SK-N-SH (cell line): ENCODE data around the gene CACNA1D. TPM values are rescaled to one million over a fixed set of nuclear protein-coding genes. Genes with fewer than 3 reads are reported as not detected.

Experiments
- CTCF ChIA-PET: fragments of 300-600, 350-600 bp; formaldehyde crosslinking; extraction: SDS; loops from one replicate; lab custom pipeline; 2021; lab: Yijun Ruan, JAX
- POLR2A ChIA-PET: fragments of 350-600 bp; sonication (Branson Sonifier 250); formaldehyde crosslinking; extraction: SDS; loops from one replicate; lab custom pipeline; 2020; ENCODE audit warnings: antibody characterized with exemption, inconsistent platforms; lab: Yijun Ruan, JAX
- DNase-seq: peaks from one replicate; pipeline ENCODE4 v3.0.0; 2012
- H2AFZ ChIP-seq: fragments of 200-600 bp; sonication (generic); 2 replicates; pipeline ENCODE4 v1.8.1; 2016; ENCODE audit warnings: antibody characterized with exemption, mild to moderate bottlenecking, low read depth
- H3F3A ChIP-seq: fragments of 200-600 bp; sonication (generic); replicated peaks from 2 replicates; pipeline ENCODE3; 2016; ENCODE audit warnings: antibody characterized with exemption, mild to moderate bottlenecking; ENCODE audit not compliant: insufficient read depth
- H3K27ac ChIP-seq, 2 experiments: fragments of 200-500 bp in 1 of 2; fragments of 200-600 bp in 1 of 2; sonication (Bioruptor generic) in 1 of 2; sonication (generic), shearing (Covaris generic) in 1 of 2; 2 replicates each; pipeline versions ENCODE4 v1.5.1 to v1.6.1; 2014 to 2016; ENCODE audit warnings: low read depth in 2 of 2, inconsistent platforms in 1 of 2, low read length in 1 of 2, mild to moderate bottlenecking in 1 of 2, mixed read lengths in 1 of 2
- H3K27me3 ChIP-seq: fragments of 200-600 bp; sonication (generic), shearing (Covaris generic); 2 replicates; pipeline ENCODE4 v1.6.1; 2016; ENCODE audit warnings: mixed run types; ENCODE audit not compliant: insufficient read depth
- H3K36me3 ChIP-seq, 2 experiments: fragments of 200-500 bp in 1 of 2; fragments of 200-600 bp in 1 of 2; sonication (Bioruptor generic) in 1 of 2; sonication (generic) in 1 of 2; replicated peaks in 1 of 2; 2 replicates each; pipeline versions ENCODE3 to v1.5.1; 2014 to 2016; ENCODE audit warnings: low read length in 1 of 2, mild to moderate bottlenecking in 1 of 2; ENCODE audit not compliant: insufficient read depth in 2 of 2, control insufficient read depth in 1 of 2
- H3K4me1 ChIP-seq, 2 experiments: fragments of 200-500 bp in 1 of 2; fragments of 200-600 bp in 1 of 2; sonication (Bioruptor generic) in 1 of 2; sonication (generic), shearing (Covaris generic) in 1 of 2; 2 replicates each; pipeline versions ENCODE4 v1.5.1 to v1.6.1; 2014 to 2016; ENCODE audit warnings: low read depth in 1 of 2, low read length in 1 of 2, mixed run types in 1 of 2; ENCODE audit not compliant: insufficient read depth in 2 of 2, control insufficient read depth in 1 of 2
- H3K4me2 ChIP-seq: fragments of 200-600 bp; sonication (generic), shearing (Covaris generic); 2 replicates; pipeline ENCODE4 v1.6.1; 2017; ENCODE audit warnings: mixed run types
- H3K4me3 ChIP-seq, 2 experiments: fragments of 200-500 bp in 1 of 2; fragments of 200-600 bp in 1 of 2; sonication (Bioruptor generic) in 1 of 2; sonication (generic), shearing (Covaris generic) in 1 of 2; 2 replicates each; pipeline versions ENCODE4 v1.5.1 to v1.8.1; 2014 to 2016; ENCODE audit warnings: low read depth in 2 of 2, inconsistent platforms in 1 of 2, low read length in 1 of 2, mild to moderate bottlenecking in 1 of 2, mixed read lengths in 1 of 2, moderate library complexity in 1 of 2
- H3K79me2 ChIP-seq: fragments of 200-600 bp; sonication (generic); 2 replicates; pipeline ENCODE4 v1.8.1; 2017; ENCODE audit warnings: mild to moderate bottlenecking; ENCODE audit not compliant: insufficient read depth
- H3K9ac ChIP-seq: fragments of 200-600 bp; sonication (generic); 2 replicates; pipeline ENCODE4 v1.6.1; 2017; ENCODE audit warnings: mixed run types
- H3K9me2 ChIP-seq: fragments of 200-600 bp; sonication (generic); 2 replicates; pipeline ENCODE4 v1.6.1; 2017; ENCODE audit warnings: mixed run types
- H3K9me3 ChIP-seq: fragments of 200-600 bp; sonication (generic); 2 replicates; pipeline ENCODE4 v1.6.1; 2017; ENCODE audit warnings: mixed run types, mild to moderate bottlenecking, moderate library complexity
- H4K20me1 ChIP-seq: fragments of 200-600 bp; sonication (generic); 2 replicates; pipeline ENCODE4 v1.6.1; 2017; ENCODE audit warnings: mild to moderate bottlenecking, mixed run types; ENCODE audit not compliant: insufficient read depth
- CHD2 ChIP-seq: fragments of 150-350 bp; IDR thresholded peaks from 2 replicates; pipeline ENCODE4 v1.6.1; 2018; ENCODE audit warnings: low read length; ENCODE audit not compliant: partially characterized antibody
- EP300 ChIP-seq, 2 experiments: IDR thresholded peaks; 2 replicates each; pipeline versions ENCODE4 v1.4.0 to v1.6.1; 2012; ENCODE audit warnings: borderline replicate concordance in 1 of 2, low read depth in 1 of 2, low read length in 1 of 2
- FOSL2 ChIP-seq: IDR thresholded peaks from 2 replicates; pipeline ENCODE4 v1.4.0; 2012; ENCODE audit warnings: low read depth, mild to moderate bottlenecking, moderate library complexity, borderline replicate concordance
- FOXJ3 ChIP-seq: sonication (generic); formaldehyde crosslinking; IDR thresholded peaks from 2 replicates; pipeline ENCODE4 v1.5.1; 2020; ENCODE audit warnings: mild to moderate bottlenecking, missing genetic modification reagents
- FOXM1 ChIP-seq: IDR thresholded peaks from 2 replicates; pipeline ENCODE4 v1.4.0; 2012; ENCODE audit warnings: low read depth, mild to moderate bottlenecking
- GABPA ChIP-seq: IDR thresholded peaks from 2 replicates; pipeline ENCODE4 v1.4.0; 2012; ENCODE audit warnings: low read depth, mild to moderate bottlenecking
- NFIC ChIP-seq: IDR thresholded peaks from 2 replicates; pipeline ENCODE4 v1.4.0; 2012; ENCODE audit warnings: borderline replicate concordance
- NRF1 ChIP-seq: IDR thresholded peaks from 2 replicates; pipeline ENCODE4 v1.6.1; 2012; ENCODE audit warnings: low read depth, mild to moderate bottlenecking, low read length
- RAD21 ChIP-seq: IDR thresholded peaks from 2 replicates; pipeline ENCODE4 v1.6.1; 2012; ENCODE audit warnings: mild to moderate bottlenecking, low read length
- RCOR1 ChIP-seq: fragments of 150-350 bp; IDR thresholded peaks from 2 replicates; pipeline ENCODE4 v1.6.1; 2017; ENCODE audit warnings: antibody characterized with exemption, low read length
- RXRA ChIP-seq: IDR thresholded peaks from 2 replicates; pipeline ENCODE4 v1.4.0; 2012; ENCODE audit warnings: low read depth, mild to moderate bottlenecking, borderline replicate concordance
- SIN3A ChIP-seq: IDR thresholded peaks from 2 replicates; pipeline ENCODE4 v1.6.1; 2012; ENCODE audit warnings: low read depth, mild to moderate bottlenecking, low read length, moderate library complexity, borderline replicate concordance
- SMC3 ChIP-seq: IDR thresholded peaks from 2 replicates; pipeline ENCODE4 v1.6.1; 2012; ENCODE audit warnings: low read depth, low read length, improper control_type of control experiment
- TAF1 ChIP-seq: IDR thresholded peaks from 2 replicates; pipeline ENCODE4 v1.6.1; 2012; ENCODE audit warnings: low read depth, mild to moderate bottlenecking, low read length, moderate library complexity, borderline replicate concordance
- TEAD4 ChIP-seq: IDR thresholded peaks from 2 replicates; pipeline ENCODE4 v1.4.0; 2012; ENCODE audit warnings: mild to moderate bottlenecking, borderline replicate concordance; ENCODE audit not compliant: insufficient read depth
- USF1 ChIP-seq: IDR thresholded peaks from 2 replicates; pipeline ENCODE4 v1.4.0; 2012; ENCODE audit warnings: low read depth, borderline replicate concordance
- WGBS: methylation state at CpG from one replicate; pipeline ENCODE4 v1.1.6; 2017; ENCODE audit warnings: low lambda C conversion rate; 5-methylcytosine and 5-hydroxymethylcytosine counted together
- polyA plus RNA-seq, 3 experiments: library from polyadenylated mRNA; depleted of rRNA; stranded (reverse); fragments of >200 nt; gene quantifications; 2 replicates each; pipeline ENCODE4 v1.2.3, GENCODE V29; 2012

Gene CACNA1D
- polyA plus RNA-seq, 1 of the 3 experiments (the other 2 are of a cell fraction): 0.12 TPM

DNA sequence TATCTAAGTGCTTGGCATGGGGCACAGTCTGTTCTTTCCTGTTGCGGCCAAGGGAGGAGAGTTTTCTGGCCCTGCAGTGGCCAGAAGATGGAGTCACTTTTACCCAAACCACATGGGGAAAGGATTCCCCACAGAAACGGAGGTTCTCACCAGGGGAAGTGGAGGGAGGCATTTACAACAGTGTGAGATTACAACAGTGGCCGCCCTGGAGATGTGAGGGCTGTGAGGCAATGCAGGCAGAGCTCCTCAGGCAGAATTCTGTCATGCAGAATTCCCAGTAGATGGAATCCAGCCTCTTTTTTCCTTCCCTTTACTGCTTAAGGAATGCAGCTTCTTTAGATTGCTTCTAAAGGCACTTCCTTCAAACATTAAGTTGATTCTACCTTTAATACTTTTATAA, 83.1 kb downstream of the CACNA1D start:
- Histone ChIP-seq H3K36me3 (no peaks in the 10 kb centered on the region), H3K79me2 (no peaks in the 10 kb centered on the region), H4K20me1 (no peaks in the 10 kb centered on the region), H3F3A (no peaks in the 10 kb centered on the region), H3K4me3 (no peak overlapping the region), H2AFZ (no peak overlapping the region), H3K9me2 (no peaks in the 10 kb centered on the region), H3K27ac (no peak overlapping the region), H3K9me3 (no peaks in the 10 kb centered on the region), H3K4me1 (peaks cover 0 to 2% of the 10 kb centered on the region in 2 experiments; a peak in 1 of 4 replicates), H3K9ac (no peak overlapping the region), H3K27me3 (no peaks in the 10 kb centered on the region), H3K4me2 (no peak overlapping the region)
- 35% methylated on average over 3 of the region's 3 CpGs for WGBS
- TF ChIP-seq EP300 (IDR thresholded peaks at IDR 0.05; ENCODE audit: borderline replicate concordance in 1 of 2, low read depth in 1 of 2, low read length in 1 of 2) (no peak), FOSL2 (no peak)
- CTCF ChIA-PET: interaction anchor here (1.0 to 2.2 kb wide), 3 partner anchors 10 to 133 kb away, joined by 3 to 7 read pairs (median 3); no protein-coding TSS in a partner anchor
- POLR2A ChIA-PET: no interaction called here
- no peak for DNase-seq

- WGBS: 61% methylated on average over 3 of the region's 3 CpGs
- H3K4me1 ChIP-seq: peaks cover 0 to 6% of the 10 kb centered on the region in 2 experiments; a peak in 1 of 4 replicates
- H3K9ac ChIP-seq: no peak overlapping the region
- no peaks in the 10 kb centered on the region for H3K27me3 ChIP-seq
- no peak overlapping the region for H3K4me3 ChIP-seq
- CTCF ChIA-PET: no interaction called here
- H3K4me2 ChIP-seq: no peak overlapping the region
- TF ChIP-seq RAD21 (no peak), USF1 (no peak), TEAD4 (no peak), EP300 (IDR thresholded peaks at IDR 0.05; ENCODE audit: borderline replicate concordance in 1 of 2, low read depth in 1 of 2, low read length in 1 of 2) (no peak), RCOR1 (no peak), RXRA (no peak), NRF1 (no peak), FOXJ3 (CRISPR knock-in tag) (no peak), GABPA (no peak), TAF1 (no peak), FOXM1 (no peak), CHD2 (no peak)
- H3K27ac ChIP-seq: no peak overlapping the region
- no peaks in the 10 kb centered on the region for H3K79me2 ChIP-seq
- H3F3A ChIP-seq: no peaks in the 10 kb centered on the region
- POLR2A ChIA-PET: no interaction called here
- H4K20me1 ChIP-seq: no peaks in the 10 kb centered on the region
- no peaks in the 10 kb centered on the region for H3K9me2 ChIP-seq
- no peaks in the 10 kb centered on the region for H3K9me3 ChIP-seq
- no peak for DNase-seq
- H2AFZ ChIP-seq: no peak overlapping the region
- H3K36me3 ChIP-seq: no peaks in the 10 kb centered on the region
Observed at GRCh38 chr3:53579636-53580035, 85.2 kb downstream of the CACNA1D start.

DNA sequence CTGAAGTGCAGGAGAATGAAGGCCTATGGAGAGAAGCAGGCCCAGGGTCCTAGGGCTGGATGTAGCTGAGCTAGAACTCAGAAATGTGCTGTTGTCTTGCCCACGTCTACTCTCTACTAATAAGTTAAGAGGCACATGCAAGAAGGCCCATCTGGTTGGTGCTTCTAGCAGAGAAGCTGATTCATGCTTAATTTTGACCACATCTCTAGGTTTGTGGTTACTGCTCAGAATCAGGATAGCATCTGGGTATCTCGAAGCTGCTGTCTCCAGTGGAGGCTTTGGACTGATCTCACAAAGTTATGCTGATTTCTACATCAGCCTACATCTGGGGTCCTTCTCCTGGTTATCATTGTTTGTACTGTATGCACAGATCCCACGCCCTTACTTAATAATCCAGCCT, 87.3 kb downstream of the CACNA1D start:
- H2AFZ ChIP-seq: no peak overlapping the region
- H3K9me3 ChIP-seq: no peaks in the 10 kb centered on the region
- no peak overlapping the region for H3K27ac ChIP-seq
- H3K4me2 ChIP-seq: no peak overlapping the region
- no peak overlapping the region for H3K4me3 ChIP-seq
- POLR2A ChIA-PET: no interaction called here
- H3K27me3 ChIP-seq: no peaks in the 10 kb centered on the region
- no peak overlapping the region for H3K9ac ChIP-seq
- no peaks in the 10 kb centered on the region for H3F3A ChIP-seq
- TF ChIP-seq NFIC (no peak), FOXJ3 (CRISPR knock-in tag) (no peak), USF1 (no peak), EP300 (IDR thresholded peaks at IDR 0.05; ENCODE audit: borderline replicate concordance in 1 of 2, low read depth in 1 of 2, low read length in 1 of 2) (no peak), SMC3 (no peak), SIN3A (no peak)
- no peaks in the 10 kb centered on the region for H4K20me1 ChIP-seq
- H3K9me2 ChIP-seq: no peaks in the 10 kb centered on the region
- H3K36me3 ChIP-seq: no peaks in the 10 kb centered on the region
- CTCF ChIA-PET: no interaction called here
- no peak for DNase-seq
- H3K4me1 ChIP-seq: peaks cover 0 to 6% of the 10 kb centered on the region in 2 experiments; a peak in 1 of 4 replicates
- no peaks in the 10 kb centered on the region for H3K79me2 ChIP-seq
- WGBS: 29% methylated on average over 3 of the region's 3 CpGs
